Heart left ventricle (tissue), 13 donors: Measurements from ENCODE around the gene RUFY1.

ENCODE experiments used
- CTCF ChIP-seq, 12 donors: fragments of 200-600 bp; sonication (generic) in 4 of 12; IDR thresholded peaks; one replicate each; pipeline versions ENCODE4 v1.5.0 to v1.8.0; 2018 to 2022; ENCODE audit warnings: antibody characterized with exemption in 12 of 12, mild to moderate bottlenecking in 5 of 12
- POLR2A ChIP-seq, 2 donors: fragments of 450-650 bp; IDR thresholded peaks; one replicate each; pipeline ENCODE4 v1.6.1; 2017; ENCODE audit warnings: antibody characterized with exemption in 2 of 2, mild to moderate bottlenecking in 2 of 2, moderate library complexity in 2 of 2
- donor health status: ischemic (EF 13 %, LVEDD 7.1; RV severe dilation, severe dysfunction).
- donor health status: DM: no; HTN: yes; CAD: no.
- donor health status: DM: no; HTN: no; CAD: no.
- donor health status: ischemic (EF 25% LVEDD 6.9; RV normal size, moderate dysfunction).
- donor health status: ischemic (EF 25% LVEDD 5.7; RV mildly dilated, moderate dysfunction).
- donor health status: ischemic (EF 35%, LVEDD 5.7; RV mildly dilated, moderate dysfunction).
- donor health status: nonischemic (EF 11% LVEDD 7.7; RV severe dilation, severe dysfunction).
- donor health status: DM: yes; HTN: yes; CAD: no.
- donor health status: PGD.
- donor health status: ischemic (EF 29% LVEDD 5.4; RV normal size, mild dysfunction).
- donor health status: nonischemic (EF 23%, LVEDD 6.1; RV moderate dilation, normal function).

- TF ChIP-seq POLR2A (IDR thresholded peaks at IDR 0.05) (no peak), CTCF (IDR thresholded peaks at IDR 0.05) (no peak)
Measured at GRCh38 chr5:179603308-179603707, 53.0 kb downstream of the RUFY1 start.
